Natural killer cell (primary cell): Measurements from ENCODE around the gene KLK8. TPM values are rescaled to one million over a fixed set of nuclear protein-coding genes. Genes with fewer than 3 reads are reported as not detected.

ENCODE experiments used
- ATAC-seq, 3 donors: fragments of 150-1000 bp in 2 of 3; fragments of 200-7000 bp in 1 of 3; cut with Tn5 transposase; 1 replicate in 1 of 3; 2 replicates in 2 of 3; pipeline ENCODE4 v1.10.0; 2021; ENCODE audit warnings: mild to moderate bottlenecking in 2 of 3, moderate library complexity in 2 of 3
- DNase-seq, 2 donors: peaks; one replicate each; pipeline versions ENCODE4 v3.0.0 to v3.0.0-alpha.2; 2013 to 2021; ENCODE audit warnings: mixed read lengths in 1 of 2
- H3K27ac ChIP-seq: one replicate; pipeline ENCODE4 v1.5.1; 2013; ENCODE audit warnings: mild to moderate bottlenecking, low read length
- H3K27me3 ChIP-seq: one replicate; pipeline ENCODE4 v1.6.1; 2013; ENCODE audit warnings: low read length; ENCODE audit not compliant: control insufficient read depth, insufficient read depth
- H3K36me3 ChIP-seq: one replicate; pipeline ENCODE4 v1.6.1; 2013; ENCODE audit warnings: low read length; ENCODE audit not compliant: control insufficient read depth, insufficient read depth
- H3K4me1 ChIP-seq: one replicate; pipeline ENCODE4 v1.6.1; 2013; ENCODE audit warnings: low read length; ENCODE audit not compliant: control insufficient read depth, insufficient read depth
- H3K4me3 ChIP-seq: one replicate; pipeline ENCODE4 v1.5.1; 2013; ENCODE audit warnings: low read length
- H3K9me3 ChIP-seq: one replicate; pipeline ENCODE4 v1.6.1; 2013; ENCODE audit warnings: low read length; ENCODE audit not compliant: control insufficient read depth, insufficient read depth
- H3K27ac Mint-ChIP-seq, 2 donors: one replicate each; pipeline ENCODE4 v1.8.0; 2022; ENCODE audit warnings: mild to moderate bottlenecking in 2 of 2, mixed read lengths in 2 of 2, moderate library complexity in 1 of 2
- H3K27me3 Mint-ChIP-seq, 2 donors: one replicate each; pipeline ENCODE4 v1.8.0; 2022; ENCODE audit warnings: low read depth in 2 of 2, mixed read lengths in 2 of 2
- H3K36me3 Mint-ChIP-seq: one replicate; pipeline ENCODE4 v1.8.0; 2022; ENCODE audit warnings: mixed read lengths
- H3K4me1 Mint-ChIP-seq, 2 donors: one replicate each; pipeline ENCODE4 v1.8.0; 2022; ENCODE audit warnings: mixed read lengths in 2 of 2
- H3K4me3 Mint-ChIP-seq: one replicate; pipeline ENCODE4 v1.8.0; 2022; ENCODE audit warnings: mild to moderate bottlenecking, moderate library complexity, mixed read lengths
- H3K9me3 Mint-ChIP-seq, 2 donors: one replicate each; pipeline ENCODE4 v1.8.0; 2022; ENCODE audit warnings: mixed read lengths in 2 of 2
- CTCF ChIP-seq: fragments of 200-600 bp; IDR thresholded peaks from one replicate; pipeline ENCODE4 v1.8.0; 2022; ENCODE audit warnings: antibody characterized with exemption
- WGBS: methylation state at CpG from one replicate; pipeline ENCODE4 v1.1.7; 2013; ENCODE audit warnings: missing lambda C conversion rate; ENCODE audit not compliant: insufficient coverage; 5-methylcytosine and 5-hydroxymethylcytosine counted together
- intact Hi-C: fragments of 100-400 bp; cut with micrococcal nuclease; formaldehyde crosslinking; loops from one replicate; pipeline ENCODE4 v1.14.2; 2022
- total RNA-seq, 4 donors: library from RNA; stranded (reverse); fragments of 120-200 nt in 1 of 4; gene quantifications; one replicate each; pipeline versions ENCODE4 v1.2.3 to v1.2.4, GENCODE V29; 2013 to 2022

Gene KLK8
- total RNA-seq, 3 donors from 2014 or later (not counting 1 experiment from before 2014, with no cell fraction given): not detected

GRCh38 chr19:51019544-51019925 is 18.1 kb upstream of the KLK8 start, which contains the start of gene KLK10:
KLK10 (minus strand) TSS chr19:51019709; CDS start chr19:51019130, 579 bp downstream.
- TF ChIP-seq CTCF: no peak
- no peak for ATAC-seq
- WGBS: 8% methylated on average over 12 of the region's 14 CpGs

GRCh38 chr19:51018745-51019543 is 17.5 kb upstream of the KLK8 start:
- DNase-seq: no peak
- Mint-ChIP-seq H3K27ac (no peak overlapping the region), H3K4me3 (peak overlapping the region; percentile 85), H3K36me3 (no peaks in the 10 kb centered on the region), H3K27me3 (peaks cover 50 to 54% of the 10 kb centered on the region in 2 donors), H3K4me1 (peaks cover 17 to 23% of the 10 kb centered on the region in 2 donors), H3K9me3 (no peaks in the 10 kb centered on the region)
- H3K36me3 ChIP-seq: no peaks in the 10 kb centered on the region
- intact Hi-C loops: no loop called here
- no peak overlapping the region for H3K27ac ChIP-seq
- H3K4me3 ChIP-seq: no peak overlapping the region
- 3% methylated on average over 63 of the region's 68 CpGs for WGBS
- no peaks in the 10 kb centered on the region for H3K9me3 ChIP-seq
- ATAC-seq: peak in 2 of 3 donors; percentile 29 to 39
- H3K27me3 ChIP-seq: peaks cover 25% of the 10 kb centered on the region
- H3K4me1 ChIP-seq: peaks cover 28% of the 10 kb centered on the region
- TF ChIP-seq CTCF: no peak

More at GRCh38 chr19:51019544-51019925, 18.1 kb upstream of the KLK8 start, which contains the start of gene KLK10:
- H3K36me3 ChIP-seq: no peaks in the 10 kb centered on the region
- peaks cover 26% of the 10 kb centered on the region for H3K27me3 ChIP-seq
- H3K4me1 Mint-ChIP-seq: peaks cover 17 to 23% of the 10 kb centered on the region in 2 donors
- peaks cover 44 to 49% of the 10 kb centered on the region in 2 donors for H3K27me3 Mint-ChIP-seq
- H3K4me1 ChIP-seq: peaks cover 28% of the 10 kb centered on the region
- intact Hi-C loops: no loop called here
- no peak within 1 kb of the TSS for H3K27ac ChIP-seq
- no peak within 1 kb of the TSS for H3K27ac Mint-ChIP-seq
- H3K36me3 Mint-ChIP-seq: no peaks in the 10 kb centered on the region
- peak within 1 kb of the TSS; percentile 85 for H3K4me3 Mint-ChIP-seq
- H3K4me3 ChIP-seq: no peak within 1 kb of the TSS
- no peaks in the 10 kb centered on the region for H3K9me3 Mint-ChIP-seq
- H3K9me3 ChIP-seq: no peaks in the 10 kb centered on the region
- DNase-seq: no peak

- Mint-ChIP-seq H3K4me1 (peaks cover 17 to 23% of the 10 kb centered on the region in 2 donors), H3K9me3 (no peaks in the 10 kb centered on the region), H3K27ac (no peak overlapping the region), H3K4me3 (peak overlapping the region; percentile 74), H3K36me3 (no peaks in the 10 kb centered on the region), H3K27me3 (peaks cover 46 to 63% of the 10 kb centered on the region in 2 donors)
- Histone ChIP-seq H3K4me1 (peaks cover 28% of the 10 kb centered on the region), H3K36me3 (no peaks in the 10 kb centered on the region), H3K27ac (no peak overlapping the region), H3K4me3 (no peak overlapping the region), H3K9me3 (no peaks in the 10 kb centered on the region), H3K27me3 (peaks cover 24% of the 10 kb centered on the region)
- peak; percentile 74 for TF ChIP-seq CTCF
- intact Hi-C loops: no loop called here
- DNase-seq: peak; percentile 39 to 64
- ATAC-seq: peak in 2 of 3 donors; percentile 29 to 58
- WGBS: 4% methylated on average over 68 of the region's 68 CpGs
Measured at GRCh38 chr19:51016798-51017683, 15.6 kb upstream of the KLK8 start.
